Stimulated activated CD4-positive, alpha-beta T cell treated with anti-CD3 and anti-CD28 coated beads, TNF-alpha, amount 100 ng/mL, for 4 hours (primary cell): ENCODE data around the gene SMURF1.

Source experiments
- DNase-seq, 3 experiments: peaks; one replicate each; pipeline ENCODE4 v3.0.0-alpha.2; 2020; ENCODE audit warnings: low read depth in 3 of 3

The SMURF1 gene

DNA sequence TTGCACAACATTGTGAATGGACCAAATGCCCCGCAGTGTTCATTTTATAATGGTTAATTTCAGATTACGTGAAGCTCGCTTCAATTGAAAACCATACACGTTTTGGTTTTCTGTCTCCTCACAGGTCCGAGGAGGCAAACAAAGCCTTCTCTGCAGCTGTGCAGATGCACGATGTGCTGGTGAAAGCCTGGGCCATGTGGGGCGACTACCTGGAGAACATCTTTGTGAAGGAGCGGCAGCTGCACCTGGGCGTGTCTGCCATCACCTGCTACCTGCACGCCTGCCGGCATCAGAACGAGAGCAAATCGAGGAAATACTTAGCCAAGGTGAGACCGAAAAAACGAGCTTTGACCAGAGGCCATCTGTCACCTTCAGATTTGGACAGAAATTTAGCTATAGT lies 155.3 kb downstream of the SMURF1 start:
- no peak for DNase-seq

DNA sequence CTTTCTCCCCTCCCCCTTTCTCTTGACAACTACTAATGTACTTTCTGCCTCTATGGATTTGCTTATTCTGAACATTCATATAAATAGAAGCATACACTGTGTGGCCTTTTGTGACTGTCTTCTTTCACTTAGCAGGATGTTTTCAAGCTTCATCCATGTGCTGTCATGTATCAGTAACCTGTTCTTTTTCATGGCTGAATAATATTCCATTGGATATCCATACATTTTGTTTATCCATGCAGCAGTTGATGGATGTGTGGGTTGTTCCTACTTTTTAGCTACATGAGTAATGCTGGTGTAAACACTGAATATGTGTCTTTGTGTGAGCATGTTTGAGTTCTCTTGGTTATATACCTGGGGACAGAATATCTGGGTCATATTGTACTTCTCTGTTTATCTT lies 158.0 kb downstream of the SMURF1 start:
- DNase-seq = no peak

DNA sequence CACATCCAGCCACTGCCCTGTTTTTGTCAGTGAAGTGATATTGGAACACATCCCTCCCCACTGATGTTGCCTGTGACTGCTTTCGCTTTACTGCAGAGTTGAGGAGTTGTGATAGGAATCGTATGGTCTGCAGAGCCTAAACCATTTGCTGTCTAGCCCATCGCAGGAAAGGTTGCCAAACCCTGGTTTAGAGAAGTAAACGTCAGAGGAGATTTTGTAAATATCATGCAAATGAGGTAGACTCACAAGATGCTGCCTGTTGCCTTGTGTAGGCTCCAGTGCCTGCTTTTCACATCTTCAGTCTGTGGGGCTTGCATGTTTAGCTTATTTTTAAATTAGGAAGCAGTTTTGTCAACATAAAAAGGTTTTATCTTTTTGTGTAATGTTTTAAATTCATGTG lies 158.5 kb downstream of the SMURF1 start:
- DNase-seq = no peak

DNA sequence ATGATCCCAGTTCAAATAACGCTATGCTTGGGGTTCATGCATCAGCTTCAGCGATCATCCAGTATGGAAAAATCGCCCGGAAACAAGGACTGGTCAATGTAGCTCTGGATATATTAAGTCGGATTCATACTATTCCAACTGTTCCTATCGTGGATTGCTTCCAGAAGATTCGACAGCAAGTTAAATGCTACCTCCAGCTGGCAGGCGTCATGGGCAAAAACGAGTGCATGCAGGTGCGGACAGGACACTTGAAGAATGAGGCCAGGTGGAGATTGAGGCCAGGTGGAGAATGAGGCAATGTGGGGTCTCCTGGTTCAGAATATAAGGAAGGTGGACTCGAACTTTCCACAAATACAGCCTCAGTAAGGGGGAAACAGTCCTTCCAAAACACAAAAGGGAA lies 159.8 kb downstream of the SMURF1 start:
- DNase-seq = no peak

DNA sequence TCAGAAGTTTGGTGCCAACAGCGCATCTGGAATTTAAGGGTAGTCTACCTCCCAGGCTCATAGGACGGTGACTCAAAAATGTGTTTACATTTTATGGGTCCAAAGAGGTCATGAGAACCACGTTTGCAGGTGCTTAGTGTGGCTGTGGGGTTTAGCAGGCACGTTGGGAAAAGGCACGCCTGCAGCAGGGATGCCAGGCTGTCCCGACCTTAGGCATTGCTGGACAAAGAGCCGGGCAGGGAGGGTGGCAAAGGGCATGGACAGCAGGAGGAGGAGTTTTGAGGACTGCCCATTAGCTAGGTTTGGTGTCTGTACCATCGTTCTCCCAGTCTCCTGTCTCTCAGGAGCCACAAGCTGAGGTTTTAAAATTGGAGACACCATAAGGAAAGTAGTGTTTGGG lies 161.2 kb downstream of the SMURF1 start:
- no peak for DNase-seq

DNA sequence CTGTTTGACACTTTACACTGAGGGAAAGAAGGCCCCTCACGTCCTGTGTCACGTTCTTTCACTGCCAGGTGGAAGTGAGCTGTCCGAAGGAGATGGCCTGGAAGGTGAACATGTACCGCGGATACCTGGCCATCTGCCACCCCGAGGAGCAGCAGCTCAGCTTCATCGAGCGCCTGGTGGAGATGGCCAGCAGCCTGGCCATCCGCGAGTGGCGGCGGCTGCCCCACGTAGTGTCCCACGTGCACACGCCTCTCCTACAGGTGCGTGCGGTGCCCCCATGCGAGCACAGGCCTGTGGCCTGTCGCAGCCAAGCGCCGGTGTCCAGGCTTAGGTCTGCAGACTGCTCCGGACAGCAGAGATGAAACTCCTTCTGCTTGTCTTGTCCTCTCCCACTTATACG lies 162.2 kb downstream of the SMURF1 start:
- DNase-seq = no peak

DNA sequence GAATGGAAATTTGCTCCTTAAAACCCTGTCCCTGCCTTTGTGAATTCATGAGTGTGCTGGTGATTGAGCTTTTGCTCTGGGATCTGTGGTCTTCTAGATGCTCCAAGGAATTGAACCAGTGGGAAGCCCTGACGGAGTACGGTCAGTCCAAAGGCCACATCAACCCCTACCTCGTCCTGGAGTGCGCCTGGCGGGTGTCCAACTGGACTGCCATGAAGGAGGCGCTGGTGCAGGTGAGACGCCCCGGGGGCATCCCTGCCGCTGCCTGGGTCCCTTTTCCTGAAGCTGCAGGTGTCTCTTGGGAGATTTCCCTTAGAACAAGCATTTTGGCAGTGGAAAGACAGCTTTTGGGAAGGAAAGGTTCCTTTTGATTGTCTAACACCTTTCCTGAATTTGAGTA lies 165.2 kb downstream of the SMURF1 start:
- no peak for DNase-seq
